Peyer's patch (tissue), 4 donors: ENCODE measurements around the gene NKD2. TPM values are rescaled to one million over a fixed set of nuclear protein-coding genes. Genes with fewer than 3 reads are reported as not detected.

Source experiments
- DNase-seq, 3 donors: peaks; one replicate each; pipeline ENCODE4 v3.0.0-alpha.2; 2017 to 2019
- H3K27ac ChIP-seq, 4 donors: fragments of 200-600 bp; sonication (generic); one replicate each; pipeline ENCODE4 v1.5.1; 2016 to 2019
- H3K27me3 ChIP-seq, 2 donors: fragments of 200-600 bp; sonication (generic); one replicate each; pipeline ENCODE4 v1.5.1; 2019
- H3K36me3 ChIP-seq, 3 donors: fragments of 200-600 bp; sonication (generic); one replicate each; pipeline ENCODE4 v1.5.1; 2016 to 2019
- H3K4me1 ChIP-seq, 4 donors: fragments of 200-600 bp; sonication (generic); one replicate each; pipeline ENCODE4 v1.5.1; 2016 to 2019
- H3K4me3 ChIP-seq, 4 donors: fragments of 200-600 bp; sonication (generic); 1 replicate in 3 of 4; 2 replicates in 1 of 4; pipeline ENCODE4 v1.5.1; 2016 to 2019; ENCODE audit warnings: mild to moderate bottlenecking in 1 of 4
- H3K9me3 ChIP-seq, 4 donors: fragments of 200-600 bp; sonication (generic); one replicate each; pipeline ENCODE4 v1.5.1; 2016 to 2019; ENCODE audit warnings: mild to moderate bottlenecking in 1 of 4
- POLR2A ChIP-seq, 2 donors: fragments of 450-650 bp; IDR thresholded peaks; one replicate each; pipeline ENCODE4 v1.5.1; 2017; ENCODE audit warnings: antibody characterized with exemption in 2 of 2, mild to moderate bottlenecking in 2 of 2, moderate library complexity in 2 of 2
- total RNA-seq, 4 donors: library from RNA; depleted of rRNA; stranded (reverse); fragments of >200 nt; gene quantifications; one replicate each; pipeline ENCODE4 v1.1.0, GENCODE V29; 2016
- TF ChIP-seq, protein P1 (sequence below), 6 experiments: fragments of 450-650 bp in 4 of 6; fragments of 200-600 bp in 2 of 6; sonication (generic) in 1 of 6; IDR thresholded peaks; one replicate each; pipeline ENCODE4 v1.5.1; 2017 to 2019; ENCODE audit warnings: antibody characterized with exemption in 6 of 6, mild to moderate bottlenecking in 3 of 6, moderate library complexity in 1 of 6

The NKD2 gene, protein sequence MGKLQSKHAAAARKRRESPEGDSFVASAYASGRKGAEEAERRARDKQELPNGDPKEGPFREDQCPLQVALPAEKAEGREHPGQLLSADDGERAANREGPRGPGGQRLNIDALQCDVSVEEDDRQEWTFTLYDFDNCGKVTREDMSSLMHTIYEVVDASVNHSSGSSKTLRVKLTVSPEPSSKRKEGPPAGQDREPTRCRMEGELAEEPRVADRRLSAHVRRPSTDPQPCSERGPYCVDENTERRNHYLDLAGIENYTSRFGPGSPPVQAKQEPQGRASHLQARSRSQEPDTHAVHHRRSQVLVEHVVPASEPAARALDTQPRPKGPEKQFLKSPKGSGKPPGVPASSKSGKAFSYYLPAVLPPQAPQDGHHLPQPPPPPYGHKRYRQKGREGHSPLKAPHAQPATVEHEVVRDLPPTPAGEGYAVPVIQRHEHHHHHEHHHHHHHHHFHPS
- 1 to 10 TPM; 1.9 to 9.9 (median 3.5) TPM for total RNA-seq

GRCh38 chr5:1008451-1009358 is at the start of gene NKD2:
NKD2 (plus strand) TSS chr5:1008802; CDS start chr5:1009058, 256 bp downstream.
- peaks cover 0 to 48% (median 7%) of the 10 kb centered on the region in 4 donors for H3K4me1 ChIP-seq
- no peak for TF ChIP-seq POLR2A (IDR thresholded peaks at IDR 0.05)
- TF ChIP-seq, protein P1, sequence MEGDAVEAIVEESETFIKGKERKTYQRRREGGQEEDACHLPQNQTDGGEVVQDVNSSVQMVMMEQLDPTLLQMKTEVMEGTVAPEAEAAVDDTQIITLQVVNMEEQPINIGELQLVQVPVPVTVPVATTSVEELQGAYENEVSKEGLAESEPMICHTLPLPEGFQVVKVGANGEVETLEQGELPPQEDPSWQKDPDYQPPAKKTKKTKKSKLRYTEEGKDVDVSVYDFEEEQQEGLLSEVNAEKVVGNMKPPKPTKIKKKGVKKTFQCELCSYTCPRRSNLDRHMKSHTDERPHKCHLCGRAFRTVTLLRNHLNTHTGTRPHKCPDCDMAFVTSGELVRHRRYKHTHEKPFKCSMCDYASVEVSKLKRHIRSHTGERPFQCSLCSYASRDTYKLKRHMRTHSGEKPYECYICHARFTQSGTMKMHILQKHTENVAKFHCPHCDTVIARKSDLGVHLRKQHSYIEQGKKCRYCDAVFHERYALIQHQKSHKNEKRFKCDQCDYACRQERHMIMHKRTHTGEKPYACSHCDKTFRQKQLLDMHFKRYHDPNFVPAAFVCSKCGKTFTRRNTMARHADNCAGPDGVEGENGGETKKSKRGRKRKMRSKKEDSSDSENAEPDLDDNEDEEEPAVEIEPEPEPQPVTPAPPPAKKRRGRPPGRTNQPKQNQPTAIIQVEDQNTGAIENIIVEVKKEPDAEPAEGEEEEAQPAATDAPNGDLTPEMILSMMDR (IDR thresholded peaks at IDR 0.05) = peak; percentile 15 to 63 (median 50)
- peak; percentile 1 to 61 (median 48) for DNase-seq
- H3K27me3 ChIP-seq = peaks cover 0 to 12% of the 10 kb centered on the region in 2 donors
- no peaks in the 10 kb centered on the region for H3K9me3 ChIP-seq
- no peaks in the 10 kb centered on the region for H3K36me3 ChIP-seq
- peak within 1 kb of the TSS in 1 of 4 donors; percentile 41 for H3K27ac ChIP-seq
- peak within 1 kb of the TSS; percentile 30 to 61 (median 56) for H3K4me3 ChIP-seq

DNA sequence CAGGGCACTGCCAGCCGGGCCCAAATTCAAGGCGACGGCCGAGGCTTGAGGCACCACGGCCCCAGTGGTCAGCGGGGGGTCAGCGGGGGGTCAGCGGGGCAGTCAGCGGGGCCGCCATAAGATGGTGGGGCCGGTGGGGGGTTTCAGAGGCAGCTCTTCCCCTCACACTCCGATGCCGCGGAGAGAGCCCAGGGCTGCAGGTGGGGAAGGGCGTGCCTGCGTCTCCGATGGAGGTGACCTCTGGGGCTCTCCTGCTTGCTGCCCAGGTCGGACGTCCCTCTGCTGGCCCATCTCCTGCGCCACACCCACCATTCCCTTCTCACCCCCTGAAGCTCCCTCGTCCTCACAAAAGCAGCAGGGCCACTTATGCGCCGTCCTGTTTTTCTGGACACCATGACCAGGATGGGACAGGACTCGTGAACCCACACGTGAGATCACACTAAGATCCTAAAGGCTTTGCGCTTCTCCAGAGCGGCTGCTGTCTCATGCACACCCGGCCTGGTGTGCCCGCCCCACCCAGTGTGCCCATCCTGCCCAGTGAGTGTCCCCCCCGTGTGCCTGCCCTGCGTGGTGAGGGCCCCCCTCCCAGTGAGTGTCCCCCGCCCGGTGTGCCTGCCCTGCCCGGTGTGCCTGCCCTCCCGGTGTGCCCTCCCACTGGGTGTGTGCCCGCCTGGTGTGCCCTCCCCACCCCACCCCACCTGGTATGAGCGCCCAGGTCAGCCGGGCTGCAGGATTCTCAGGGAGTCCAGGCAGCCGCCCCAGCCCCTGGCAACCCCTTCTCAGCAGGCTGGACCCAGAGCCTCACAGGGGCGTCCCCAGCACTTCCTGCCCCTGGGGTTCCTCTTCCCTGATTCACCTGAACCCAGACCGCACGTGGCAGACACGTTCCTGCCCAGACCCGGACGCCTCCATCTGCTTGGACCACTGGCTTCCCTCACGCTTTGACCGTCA is 48.7 kb upstream of the NKD2 start:
- no peak for TF ChIP-seq POLR2A (IDR thresholded peaks at IDR 0.05)
- TF ChIP-seq, protein P1 (IDR thresholded peaks at IDR 0.05) = no peak
- Histone ChIP-seq H3K4me1 (peaks cover 0 to 17% (median 0%) of the 10 kb centered on the region in 4 donors), H3K9me3 (no peaks in the 10 kb centered on the region), H3K27ac (peak overlapping the region in 1 of 4 donors; percentile 12), H3K36me3 (no peaks in the 10 kb centered on the region), H3K27me3 (no peaks in the 10 kb centered on the region), H3K4me3 (no peak overlapping the region)
- DNase-seq = peak in 1 of 3 donors; percentile 35

- DNase-seq = peak in 1 of 3 donors; percentile 27
- Histone ChIP-seq H3K36me3 (no peaks in the 10 kb centered on the region), H3K27ac (no peak overlapping the region), H3K4me1 (peaks cover 0 to 17% (median 0%) of the 10 kb centered on the region in 4 donors), H3K9me3 (no peaks in the 10 kb centered on the region), H3K4me3 (no peak overlapping the region), H3K27me3 (no peaks in the 10 kb centered on the region)
- TF ChIP-seq POLR2A (IDR thresholded peaks at IDR 0.05) = no peak
- TF ChIP-seq, protein P1 (IDR thresholded peaks at IDR 0.05) = no peak
Measured at GRCh38 chr5:960551-960950, 48.1 kb upstream of the NKD2 start.

DNA sequence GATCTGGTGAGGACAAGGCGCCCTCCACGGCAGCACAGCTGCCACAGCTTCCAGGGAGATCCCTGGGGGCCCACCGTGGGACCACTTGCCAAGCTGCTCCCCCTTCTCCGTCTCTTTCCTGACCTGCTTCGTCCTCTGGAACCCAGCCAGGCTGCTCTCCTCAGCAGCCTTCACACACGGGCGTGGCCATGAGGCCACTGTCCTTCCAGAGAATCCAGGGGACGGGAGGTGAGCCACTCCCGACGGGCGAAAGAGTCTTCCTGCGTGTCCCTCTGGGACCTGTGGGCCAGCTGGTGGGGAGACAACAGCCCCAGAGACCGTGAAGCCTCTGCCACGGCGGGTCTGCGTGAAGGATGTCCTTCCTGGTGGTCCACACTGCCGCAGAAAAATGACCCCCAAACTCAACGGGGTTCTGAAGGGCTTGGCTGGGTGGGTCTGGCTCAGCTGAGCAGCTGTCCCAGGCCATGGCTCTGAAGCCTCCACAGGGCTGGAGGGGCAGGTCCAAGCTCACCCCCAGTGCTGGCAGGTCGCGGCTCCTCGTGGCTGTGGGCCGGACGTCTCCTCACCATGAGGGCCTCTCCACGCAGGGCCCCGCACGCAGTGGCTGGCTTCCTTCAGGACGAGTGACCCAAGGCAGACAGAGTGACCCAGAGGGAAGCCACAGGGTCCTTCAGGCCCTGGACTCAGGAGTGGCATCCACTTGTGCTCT is 47.4 kb upstream of the NKD2 start:
- no peak overlapping the region for H3K27ac ChIP-seq
- no peaks in the 10 kb centered on the region for H3K36me3 ChIP-seq
- no peak for TF ChIP-seq POLR2A (IDR thresholded peaks at IDR 0.05)
- TF ChIP-seq, protein P1 (IDR thresholded peaks at IDR 0.05) = no peak
- no peaks in the 10 kb centered on the region for H3K27me3 ChIP-seq
- no peaks in the 10 kb centered on the region for H3K9me3 ChIP-seq
- peak in 1 of 3 donors; percentile 34 for DNase-seq
- peaks cover 0 to 14% (median 0%) of the 10 kb centered on the region in 4 donors for H3K4me1 ChIP-seq
- no peak overlapping the region for H3K4me3 ChIP-seq
